Stimulated activated CD4-positive, alpha-beta T cell treated with anti-CD3 and anti-CD28 coated beads, Interleukin-15, amount 100 ng/mL, for 24 hours (primary cell): Measurements from ENCODE around the gene CDKL1.
"Not testable (repeated sequence)": the region's sequence is repeated elsewhere in the genome, so short reads cannot be mapped to it uniquely, and the experiment has no call there.

Experiments
- DNase-seq: peaks from one replicate; pipeline ENCODE4 v3.0.0-alpha.2; 2020

CDKL1 gene

GRCh38 chr14:50321009-50321660 is 75.5 kb downstream of the CDKL1 start:
- peak; percentile 68 for DNase-seq

- DNase-seq = peak; percentile 28
Measured at GRCh38 chr14:50320283-50320682, 76.4 kb downstream of the CDKL1 start.

GRCh38 chr14:50319721-50320120 is 77.0 kb downstream of the CDKL1 start:
- DNase-seq = no peak

GRCh38 chr14:50319293-50319692 is 77.4 kb downstream of the CDKL1 start:
- no peak for DNase-seq

- no peak for DNase-seq
Measured at GRCh38 chr14:50318031-50318626, 78.6 kb downstream of the CDKL1 start.

GRCh38 chr14:50314098-50314497 is 82.6 kb downstream of the CDKL1 start:
- not testable (repeated sequence) for DNase-seq

GRCh38 chr14:50312734-50313054 is 84.0 kb downstream of the CDKL1 start:
- no peak for DNase-seq

GRCh38 chr14:50311972-50312733 is 84.5 kb downstream of the CDKL1 start, which contains the start of the genes DMAC2L and L2HGDH:
Gene DMAC2L, plus strand, starts transcription at chr14:50312324. Its CDS starts 9,164 bp downstream, at chr14:50321488.
Gene L2HGDH, minus strand, starts transcription at chr14:50312229. Its CDS starts 79 bp downstream, at chr14:50312150.
- peak; percentile 93 for DNase-seq

- peak; percentile 4 for DNase-seq
Measured at GRCh38 chr14:50311337-50311971, 85.2 kb downstream of the CDKL1 start.

GRCh38 chr14:50310445-50310844 is 86.2 kb downstream of the CDKL1 start:
- DNase-seq = no peak

GRCh38 chr14:50308363-50308915 is 88.2 kb downstream of the CDKL1 start:
- no peak for DNase-seq

- no peak for DNase-seq
Measured at GRCh38 chr14:50303744-50304471, 92.8 kb downstream of the CDKL1 start.

- no peak for DNase-seq
Measured at GRCh38 chr14:50301914-50302313, 94.8 kb downstream of the CDKL1 start.

- DNase-seq = no peak
Measured at GRCh38 chr14:50299585-50299984, 97.1 kb downstream of the CDKL1 start.

- no peak for DNase-seq
Measured at GRCh38 chr14:50290306-50290705, 106.4 kb downstream of the CDKL1 start.

GRCh38 chr14:50288146-50288545 is 108.5 kb downstream of the CDKL1 start:
- DNase-seq = no peak

- DNase-seq = no peak
Measured at GRCh38 chr14:50285861-50286260, 110.8 kb downstream of the CDKL1 start.
